Endothelial cell of umbilical vein (primary cell): Measurements from ENCODE around the gene PRPSAP1.
A peak's percentile ranks its signal among the peaks of the same experiment; 100 is the strongest.

Experiments
- JUN ChIP-seq: IDR thresholded peaks from 2 replicates; pipeline ENCODE4 v1.6.1; 2011; ENCODE audit warnings: borderline replicate concordance, low read depth; ENCODE audit not compliant: insufficient read length, insufficient read depth
- POLR2A ChIP-seq: IDR thresholded peaks from 2 replicates; pipeline ENCODE4 v1.6.1; 2012; ENCODE audit warnings: low read depth, mild to moderate bottlenecking, control low read depth, low read length

GRCh38 chr17:76264755-76265623, 88.7 kb downstream of the PRPSAP1 start, which contains the start of gene UBALD2:
- TF ChIP-seq POLR2A = peak; percentile 42
- TF ChIP-seq JUN = peak; percentile 96
